AG08395 (cell line): Measurements from ENCODE around the gene MAP1S.

Source experiments
- DNase-seq: peaks from one replicate; pipeline ENCODE4 v3.0.0; 2012; ENCODE audit warnings: mixed read lengths, low spot score

MAP1S gene, protein sequence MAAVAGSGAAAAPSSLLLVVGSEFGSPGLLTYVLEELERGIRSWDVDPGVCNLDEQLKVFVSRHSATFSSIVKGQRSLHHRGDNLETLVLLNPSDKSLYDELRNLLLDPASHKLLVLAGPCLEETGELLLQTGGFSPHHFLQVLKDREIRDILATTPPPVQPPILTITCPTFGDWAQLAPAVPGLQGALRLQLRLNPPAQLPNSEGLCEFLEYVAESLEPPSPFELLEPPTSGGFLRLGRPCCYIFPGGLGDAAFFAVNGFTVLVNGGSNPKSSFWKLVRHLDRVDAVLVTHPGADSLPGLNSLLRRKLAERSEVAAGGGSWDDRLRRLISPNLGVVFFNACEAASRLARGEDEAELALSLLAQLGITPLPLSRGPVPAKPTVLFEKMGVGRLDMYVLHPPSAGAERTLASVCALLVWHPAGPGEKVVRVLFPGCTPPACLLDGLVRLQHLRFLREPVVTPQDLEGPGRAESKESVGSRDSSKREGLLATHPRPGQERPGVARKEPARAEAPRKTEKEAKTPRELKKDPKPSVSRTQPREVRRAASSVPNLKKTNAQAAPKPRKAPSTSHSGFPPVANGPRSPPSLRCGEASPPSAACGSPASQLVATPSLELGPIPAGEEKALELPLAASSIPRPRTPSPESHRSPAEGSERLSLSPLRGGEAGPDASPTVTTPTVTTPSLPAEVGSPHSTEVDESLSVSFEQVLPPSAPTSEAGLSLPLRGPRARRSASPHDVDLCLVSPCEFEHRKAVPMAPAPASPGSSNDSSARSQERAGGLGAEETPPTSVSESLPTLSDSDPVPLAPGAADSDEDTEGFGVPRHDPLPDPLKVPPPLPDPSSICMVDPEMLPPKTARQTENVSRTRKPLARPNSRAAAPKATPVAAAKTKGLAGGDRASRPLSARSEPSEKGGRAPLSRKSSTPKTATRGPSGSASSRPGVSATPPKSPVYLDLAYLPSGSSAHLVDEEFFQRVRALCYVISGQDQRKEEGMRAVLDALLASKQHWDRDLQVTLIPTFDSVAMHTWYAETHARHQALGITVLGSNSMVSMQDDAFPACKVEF

DNA sequence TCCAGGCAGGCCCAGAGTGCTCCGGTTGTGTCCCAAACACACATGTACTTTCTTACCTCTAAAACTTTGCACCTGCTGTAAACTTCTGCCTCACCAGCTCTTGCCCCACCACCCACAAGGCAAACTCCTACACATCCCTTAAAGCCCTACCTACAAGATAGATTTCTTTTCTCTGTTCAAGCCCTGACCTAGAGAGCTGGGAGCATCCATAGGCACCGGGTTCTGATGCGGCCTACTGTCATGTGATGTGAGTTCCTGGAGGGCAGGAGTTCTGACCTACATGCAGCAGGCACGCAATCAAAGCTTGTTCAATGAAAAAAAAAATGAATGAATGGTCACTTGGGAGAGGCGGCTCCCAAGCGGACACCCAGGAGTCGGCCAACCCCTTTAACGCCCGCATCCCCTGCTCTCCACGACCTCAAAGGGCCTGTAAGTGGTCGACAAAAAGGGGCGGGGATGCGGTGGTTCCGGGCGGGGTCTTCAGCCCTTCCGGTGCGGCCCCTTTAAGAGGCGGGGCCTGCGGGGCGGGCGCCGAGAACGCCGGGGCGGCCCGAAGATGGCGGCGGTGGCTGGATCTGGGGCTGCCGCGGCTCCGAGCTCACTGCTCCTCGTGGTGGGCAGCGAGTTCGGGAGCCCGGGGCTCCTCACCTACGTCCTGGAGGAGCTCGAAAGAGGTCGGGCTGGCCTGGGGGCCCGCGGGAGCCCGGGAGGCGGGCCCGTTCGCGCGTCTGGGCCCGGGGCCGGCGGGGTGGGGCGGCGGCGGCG, at the start of gene MAP1S:
TSS of gene MAP1S (plus strand) at position 534 of the 765 bp plus-strand sequence. CDS start at position 557, 23 bp downstream.
- peak; percentile 78 for DNase-seq

DNA sequence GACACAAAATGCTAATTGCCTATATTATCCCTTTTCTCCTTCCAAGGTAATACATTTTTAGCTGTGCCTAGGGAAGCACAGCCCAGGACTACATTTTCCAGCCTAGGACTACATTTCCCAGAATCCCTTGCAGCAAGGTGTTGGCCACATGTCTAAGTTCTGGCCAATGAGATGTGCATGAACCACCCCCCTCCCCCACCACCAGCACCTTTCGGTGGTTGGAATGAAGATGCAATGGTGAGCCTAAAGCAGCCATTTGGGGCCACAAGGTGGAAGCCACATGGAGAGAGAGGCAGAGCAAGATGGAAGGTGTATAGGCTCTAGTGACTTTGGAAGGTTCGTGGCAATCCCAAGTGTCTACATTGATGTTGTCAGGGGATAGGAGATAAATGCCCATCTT, 47.4 kb upstream of the MAP1S start:
- peak; percentile 50 for DNase-seq

DNA sequence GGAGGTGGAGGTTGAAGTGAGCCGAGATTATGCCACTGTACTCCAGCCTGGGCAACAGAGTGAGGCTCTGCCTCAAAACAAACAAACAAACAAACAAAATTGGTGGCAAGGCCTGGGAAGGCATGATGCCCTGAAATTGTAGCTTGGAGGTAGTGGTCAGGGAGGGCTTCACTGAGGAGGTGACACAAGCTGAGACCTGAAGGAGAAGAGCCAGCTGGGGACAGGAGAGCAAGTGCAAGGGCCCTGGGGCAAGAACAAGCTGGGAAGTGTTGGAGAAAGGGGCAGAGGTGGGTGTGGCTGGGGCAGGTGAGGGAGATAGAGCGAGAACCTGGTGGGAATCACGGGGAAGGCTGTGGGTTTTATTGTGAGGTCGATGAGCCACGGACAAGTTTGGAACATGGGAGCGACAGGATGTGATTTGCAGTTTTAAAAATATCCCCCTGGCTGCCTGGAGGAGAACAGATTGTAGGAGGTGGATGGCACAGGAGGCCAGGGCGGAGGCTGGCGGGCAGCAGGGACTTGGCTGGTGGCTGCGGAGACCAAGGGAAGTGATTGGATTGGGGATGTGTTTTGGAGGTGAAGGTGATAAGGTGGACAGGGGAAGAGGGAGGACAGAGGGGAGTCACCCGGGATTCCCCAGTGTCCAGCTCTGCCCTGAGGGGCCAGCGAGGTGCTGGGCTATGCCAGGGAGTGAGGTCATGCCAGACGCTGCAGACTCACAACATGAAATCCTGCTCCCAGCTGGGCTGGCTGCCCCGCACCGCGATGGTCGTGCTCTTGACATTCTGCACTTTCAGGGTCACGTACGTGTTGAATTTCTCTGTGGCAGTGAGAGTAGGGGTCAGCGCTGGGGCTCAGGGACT, 45.1 kb upstream of the MAP1S start:
- DNase-seq: no peak

DNA sequence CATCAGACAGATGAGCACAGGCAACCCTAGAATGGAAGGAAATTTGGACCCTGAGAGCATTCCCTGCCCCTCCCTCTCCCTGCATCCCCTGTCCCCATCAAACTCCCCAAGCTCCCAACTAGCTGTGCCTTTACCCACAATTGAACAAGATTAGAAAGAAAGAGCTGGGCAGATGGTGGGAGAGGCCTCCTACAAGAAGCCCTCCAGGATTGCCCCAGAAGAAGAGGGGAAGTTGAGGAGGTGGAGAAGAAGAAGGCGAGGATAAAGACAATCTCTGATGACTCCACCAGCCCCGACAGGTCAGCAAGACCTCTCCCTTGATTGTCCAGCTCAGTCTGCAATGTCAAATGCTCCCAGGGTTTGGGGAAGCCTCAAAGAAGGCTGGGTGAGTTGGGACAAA, 43.0 kb upstream of the MAP1S start:
- no peak for DNase-seq

DNA sequence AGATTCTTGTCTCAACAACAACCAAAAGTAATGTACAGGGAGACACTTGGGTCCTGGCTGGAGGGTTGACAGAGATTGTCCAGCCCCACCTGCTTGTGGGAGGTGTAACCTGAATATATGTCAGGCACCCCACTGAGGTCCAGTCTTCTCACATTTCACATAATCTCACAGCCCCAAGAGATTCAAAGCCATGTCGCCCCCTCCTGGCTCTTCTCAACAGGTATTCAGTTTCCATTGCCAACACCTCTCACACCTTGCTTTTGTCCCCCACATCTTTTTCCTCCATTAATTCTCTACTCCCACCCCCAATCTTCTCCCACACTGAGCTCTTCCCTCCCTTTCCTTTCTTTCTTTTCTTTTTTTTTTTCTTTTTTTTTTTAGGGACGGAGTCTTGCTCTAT, 42.3 kb upstream of the MAP1S start:
- no peak for DNase-seq

DNA sequence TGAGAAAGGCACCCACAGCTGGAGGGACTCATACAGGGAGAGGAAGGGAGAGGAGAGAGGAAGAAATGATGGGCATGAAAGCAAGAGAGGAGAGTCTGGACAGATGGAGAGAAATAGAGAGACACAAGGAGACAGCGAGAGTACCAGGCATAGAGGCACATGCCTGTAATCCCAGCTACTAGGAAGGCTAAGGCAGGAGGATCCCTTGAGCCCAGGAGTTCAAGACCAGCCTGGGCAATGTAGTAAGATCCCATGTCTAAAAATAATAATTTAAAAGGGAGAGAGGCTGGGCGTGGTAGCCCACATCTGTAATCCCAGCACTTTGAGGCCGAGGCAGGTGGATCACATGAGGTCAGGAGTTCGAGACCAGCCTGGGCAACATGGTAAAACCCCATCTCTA, 40.4 kb upstream of the MAP1S start:
- DNase-seq: no peak

DNA sequence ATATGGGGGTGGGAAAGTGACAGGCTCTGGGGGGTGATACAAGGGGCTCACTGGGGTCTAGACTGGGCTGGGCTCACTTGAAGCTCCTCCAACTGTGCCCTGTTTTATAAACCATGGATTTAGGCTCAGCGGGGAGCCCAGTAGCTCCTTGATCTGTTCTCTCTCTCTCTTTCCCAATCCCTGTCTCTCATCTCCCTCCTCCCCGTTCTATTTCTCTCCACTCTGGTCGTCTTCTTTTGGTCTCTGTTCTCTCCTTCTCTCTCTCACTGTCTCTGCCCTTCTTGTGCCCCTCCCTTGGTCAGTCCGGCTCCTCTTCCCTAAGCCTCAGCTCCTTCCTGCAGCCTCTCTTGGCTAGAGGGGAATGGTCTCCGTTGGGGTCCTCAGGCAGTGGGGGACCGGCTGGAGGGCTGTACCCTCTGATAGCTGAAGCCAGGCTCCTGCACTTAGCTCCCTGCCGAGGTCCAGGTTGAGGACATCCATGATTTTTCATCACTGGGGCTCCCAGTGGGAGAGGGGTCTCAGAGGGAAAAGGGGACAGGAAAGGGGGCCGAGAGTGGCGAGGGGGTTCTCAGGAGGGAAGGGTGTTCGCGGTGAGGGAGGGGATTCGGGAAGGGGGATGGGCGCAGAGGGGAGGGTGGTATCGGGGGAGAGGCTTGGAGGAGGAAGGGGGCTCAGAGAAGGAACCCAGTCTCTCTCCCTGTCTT, 39.6 kb upstream of the MAP1S start:
- no peak for DNase-seq

DNA sequence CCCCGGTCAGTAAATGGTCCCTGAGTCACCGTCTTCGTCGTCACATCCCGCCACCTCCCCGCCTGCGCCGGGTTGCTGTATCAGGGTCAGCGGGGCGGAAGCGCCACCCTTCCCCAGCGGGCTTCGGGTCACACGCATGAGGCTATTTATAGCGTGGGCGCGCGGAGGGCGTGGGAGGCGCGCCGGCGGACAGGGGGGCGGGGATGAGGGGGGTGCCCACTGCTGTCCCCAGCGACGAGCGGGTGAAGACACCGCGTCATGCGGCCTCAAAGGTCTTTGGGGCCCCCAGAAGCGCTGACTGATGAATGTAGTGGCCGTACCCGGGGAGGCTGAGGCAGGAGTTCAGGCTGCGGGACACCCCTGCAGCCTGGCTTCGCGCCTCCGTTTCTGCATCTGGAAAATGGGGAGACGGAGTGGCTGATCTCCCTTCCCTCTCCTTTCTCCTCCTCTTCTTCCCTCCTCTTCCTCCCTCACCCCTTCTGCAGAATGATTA, 39.0 kb upstream of the MAP1S start:
- peak; percentile 76 for DNase-seq

DNA sequence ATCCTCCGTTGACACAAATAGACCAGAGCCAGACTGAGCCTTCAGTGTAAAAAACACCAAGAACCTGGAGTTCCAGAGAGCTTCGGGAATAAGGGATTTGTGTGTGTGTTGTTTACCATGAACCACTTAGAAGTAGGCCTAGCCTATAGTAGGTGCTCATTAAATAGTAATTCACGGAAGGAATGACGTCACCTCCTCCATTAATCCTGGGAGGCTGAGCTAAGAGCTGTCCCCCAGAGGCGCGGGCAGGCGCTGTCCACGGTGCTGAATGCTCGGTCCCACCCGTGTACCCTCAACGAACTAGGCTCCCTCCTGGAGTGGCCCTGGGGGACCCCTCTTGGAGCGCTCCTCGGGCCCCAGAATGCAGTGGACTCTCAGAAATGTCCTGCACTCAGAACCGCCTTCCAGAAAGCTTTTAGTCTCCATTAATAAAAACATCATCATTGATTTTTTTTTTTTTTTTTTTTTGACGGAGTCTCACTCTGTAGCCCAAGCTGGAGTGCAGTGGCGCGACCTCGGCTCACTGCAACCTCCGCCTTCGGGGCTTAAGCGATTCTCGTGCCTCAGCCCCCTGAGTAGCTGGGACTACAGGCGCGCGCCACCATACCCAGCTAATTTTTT, 37.7 kb upstream of the MAP1S start:
- peak; percentile 64 for DNase-seq

DNA sequence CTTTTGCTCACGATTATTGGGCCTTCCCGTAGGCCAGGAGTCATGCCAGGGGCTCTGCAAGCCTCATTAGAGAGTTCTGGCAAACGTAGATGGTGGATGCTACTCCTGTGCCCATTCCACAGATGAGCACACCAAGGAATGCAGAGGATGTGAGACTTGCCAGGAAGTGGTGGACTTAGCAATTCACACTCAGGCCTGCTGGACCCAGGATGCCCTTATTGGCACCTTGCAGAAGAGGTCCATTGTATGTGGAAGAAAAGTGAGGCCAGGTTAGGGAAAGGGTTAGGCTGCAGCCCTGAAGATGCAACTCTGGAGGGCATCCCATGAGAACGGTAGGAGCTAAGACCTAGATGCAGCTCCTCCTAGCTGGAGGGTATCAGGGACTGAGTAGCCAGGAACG, 37.0 kb upstream of the MAP1S start:
- no peak for DNase-seq

DNA sequence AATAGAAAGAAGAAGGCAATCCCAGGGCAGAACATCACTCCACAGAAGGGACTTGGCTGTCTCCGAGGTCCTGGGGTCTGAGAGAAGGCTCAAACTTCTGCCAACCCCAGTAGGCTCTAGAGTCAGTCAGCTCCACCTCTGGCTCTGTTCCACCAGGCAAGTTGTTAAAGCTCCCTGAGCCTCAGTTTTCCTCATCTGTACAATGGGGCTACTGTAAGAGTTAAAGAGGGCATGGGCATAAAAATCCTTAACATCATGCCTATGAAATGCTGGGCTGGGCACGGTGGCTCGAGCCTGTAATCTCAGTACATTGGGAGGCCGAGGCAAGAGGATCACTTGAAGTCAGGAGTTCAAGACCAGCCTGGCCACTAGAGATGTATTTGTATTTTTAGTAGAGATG, 36.2 kb upstream of the MAP1S start:
- DNase-seq: no peak

DNA sequence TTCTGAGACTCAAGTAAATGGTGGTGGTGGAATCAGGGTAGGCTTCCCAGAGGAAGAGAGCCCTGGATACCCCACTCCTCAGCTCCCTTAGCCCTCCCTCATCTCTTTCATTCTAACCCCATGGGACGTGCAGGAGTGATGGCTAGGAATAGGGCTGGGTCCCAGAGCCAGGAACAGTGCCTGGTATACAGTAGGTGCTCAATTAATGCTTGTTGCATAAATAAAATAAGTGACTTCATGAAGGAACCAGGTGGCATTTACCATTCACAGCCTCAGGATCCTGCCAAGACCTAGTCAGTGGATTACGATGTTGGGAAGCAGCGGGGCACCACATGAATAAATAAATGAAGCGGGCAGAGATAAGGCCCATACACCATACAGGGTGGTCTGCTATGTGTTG, 35.0 kb upstream of the MAP1S start:
- no peak for DNase-seq

DNA sequence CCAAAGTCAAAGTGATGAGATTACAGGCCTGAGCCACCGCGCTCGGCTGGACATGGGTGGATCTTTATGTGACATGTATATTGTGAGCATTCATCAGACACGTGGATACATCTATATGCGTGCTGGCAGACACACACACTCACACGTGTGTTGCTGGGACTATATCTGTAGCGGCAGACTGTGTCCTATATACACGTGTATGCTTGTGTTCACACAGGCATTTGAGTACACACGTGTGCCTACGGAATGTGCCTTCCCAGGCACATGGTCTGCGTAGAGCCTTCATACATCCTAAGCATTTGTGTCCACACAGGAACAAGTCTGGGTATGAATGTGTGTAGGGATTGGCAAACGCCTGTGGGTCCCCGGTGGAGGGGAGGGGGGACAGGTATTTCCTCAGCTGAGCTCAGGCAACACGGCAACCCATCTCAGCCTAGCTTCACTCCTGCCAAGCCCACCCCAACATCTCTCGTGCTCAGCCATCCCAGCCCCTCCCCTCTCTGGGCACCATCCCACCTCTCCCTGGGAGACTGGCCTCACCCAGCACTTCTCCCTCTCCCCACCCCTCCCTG, 33.7 kb upstream of the MAP1S start:
- DNase-seq: no peak

DNA sequence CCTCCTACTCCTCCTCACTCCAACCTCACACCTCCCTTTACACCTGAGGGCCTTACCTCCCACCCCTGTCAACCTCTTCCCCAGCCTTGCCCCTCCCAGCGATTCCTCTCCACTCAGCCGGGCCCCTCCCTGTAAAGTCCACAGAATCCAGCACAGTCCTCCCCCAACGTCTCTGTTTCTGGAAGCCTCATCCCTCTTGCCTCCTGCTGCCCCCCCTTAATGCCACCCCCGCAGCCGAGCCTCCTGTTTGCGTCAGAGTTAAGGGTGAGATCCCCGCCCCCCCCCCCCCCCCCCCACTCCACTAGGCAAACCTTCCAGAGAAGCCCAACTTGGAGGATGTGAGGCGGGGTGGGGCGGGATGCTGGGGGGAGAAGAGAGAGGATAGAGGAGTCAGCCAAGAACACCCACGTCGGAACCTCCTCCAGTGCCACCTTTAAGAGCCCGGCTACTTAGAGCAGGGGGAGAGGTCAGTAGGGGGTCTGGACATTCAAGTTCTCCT, 33.2 kb upstream of the MAP1S start:
- no peak for DNase-seq

DNA sequence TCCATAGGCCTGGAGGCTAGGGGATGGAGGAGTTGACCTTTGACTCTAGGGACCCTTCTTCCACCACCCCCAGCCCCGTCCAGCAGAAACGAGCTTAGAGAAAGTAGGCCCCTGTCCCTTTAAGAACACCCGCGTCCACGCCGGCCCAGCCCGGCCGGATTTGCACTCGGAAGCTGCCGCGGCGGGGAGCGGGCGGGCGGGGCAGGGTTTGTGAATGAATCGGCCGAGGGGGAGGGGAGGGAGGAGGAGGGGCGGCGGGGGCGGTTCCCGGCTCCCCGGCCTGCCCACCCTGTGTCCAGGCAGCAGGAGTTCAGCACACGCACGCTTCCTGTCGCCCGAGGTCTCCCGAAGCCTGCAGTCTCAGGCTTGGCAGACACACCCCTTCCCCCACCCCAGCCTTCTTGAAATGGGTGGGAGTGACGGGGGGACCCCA, 32.7 kb upstream of the MAP1S start:
- DNase-seq: peak; percentile 22

DNA sequence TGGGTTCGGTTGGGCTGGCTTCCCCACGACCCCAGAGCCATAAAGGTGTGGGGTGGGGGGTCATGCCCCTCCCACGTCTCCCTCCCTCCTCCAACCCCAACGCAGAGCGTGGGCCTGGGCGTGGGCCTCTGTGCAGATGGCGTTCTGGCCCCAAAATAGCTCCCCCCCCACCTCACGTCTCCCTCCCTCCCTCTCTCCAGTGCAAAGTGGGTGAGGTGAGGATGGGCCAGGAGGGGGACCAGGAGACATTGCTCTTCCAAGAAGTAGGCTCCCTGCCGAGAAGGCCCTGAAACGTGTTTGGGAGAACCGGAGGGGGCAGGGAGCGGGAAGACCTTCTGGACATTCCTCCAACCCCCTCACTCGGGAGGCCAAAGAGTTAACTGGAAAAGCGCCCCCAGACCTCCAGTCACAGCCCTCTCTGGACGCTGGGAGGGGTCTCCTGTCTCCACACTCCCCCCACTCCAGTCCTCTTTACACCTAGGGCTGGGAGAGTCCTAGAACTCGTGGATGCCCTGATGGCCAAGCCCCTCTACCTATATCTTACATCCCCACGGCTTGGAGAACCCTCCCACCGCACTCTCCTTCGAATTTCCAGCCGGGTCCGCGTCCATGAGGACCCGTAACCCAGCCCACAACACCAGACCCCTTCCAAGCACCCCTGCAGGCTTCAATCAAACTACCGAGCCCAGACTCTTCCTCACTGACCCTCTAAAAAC, 32.0 kb upstream of the MAP1S start:
- DNase-seq: no peak

DNA sequence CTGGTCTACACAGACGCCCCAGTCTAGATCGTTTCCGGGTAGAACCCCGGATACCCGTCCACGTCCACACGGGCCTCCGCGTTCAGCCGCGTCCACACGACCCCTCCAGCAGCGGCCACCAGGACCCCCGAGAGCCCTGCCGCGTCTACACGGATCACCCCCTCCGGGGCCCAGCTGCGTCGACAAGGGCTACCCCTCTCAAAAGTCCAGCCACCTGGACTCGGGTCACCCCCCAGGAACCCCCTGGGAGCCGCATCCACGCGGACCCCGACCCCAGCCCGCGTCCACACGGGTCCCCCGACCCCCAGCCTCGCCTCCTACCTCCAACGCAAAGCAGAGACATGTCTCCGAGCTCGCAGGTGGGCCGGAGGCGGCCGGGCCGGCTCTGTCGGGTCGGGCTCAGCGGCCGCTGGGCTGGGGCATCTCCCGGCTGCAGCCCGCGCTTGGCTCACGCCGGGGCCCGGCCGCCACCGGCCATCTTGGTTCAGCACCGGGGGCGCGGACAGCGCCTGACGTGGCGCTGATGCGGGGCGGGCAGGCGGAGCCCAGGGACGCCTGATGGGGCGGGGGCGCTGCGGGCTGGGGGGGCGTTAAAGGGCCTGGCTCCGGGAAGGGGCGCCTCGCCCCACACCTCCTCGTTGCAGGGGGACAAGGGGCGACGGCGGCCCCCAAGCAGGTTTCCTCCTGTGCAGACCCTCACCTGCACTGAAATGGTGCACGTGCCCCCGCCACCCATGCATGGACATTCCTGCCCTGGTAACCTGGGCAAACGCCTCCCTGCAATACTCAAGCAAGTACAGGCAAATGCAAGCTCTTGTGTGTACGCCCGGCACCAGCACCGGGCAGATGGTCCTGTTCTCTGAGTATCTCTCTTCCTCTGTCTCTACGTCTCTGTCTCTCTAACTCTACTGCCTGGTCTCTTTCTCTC, 31.2 kb upstream of the MAP1S start, which contains the start of gene UNC13A:
TSS of gene UNC13A (minus strand) at position 498 of the 928 bp plus-strand sequence. CDS start at position 343, 155 bp downstream.
- peak; percentile 64 for DNase-seq
